B cell (primary cell): ENCODE data around the gene PROM1. TPM values are rescaled to one million over a fixed set of nuclear protein-coding genes. Genes with fewer than 3 reads are reported as not detected.

Experiments
- ATAC-seq: fragments of 200-7000 bp; cut with Tn5 transposase; one replicate; pipeline ENCODE4 v1.10.0; 2021; ENCODE audit warnings: low read depth, mild to moderate bottlenecking, moderate number of reproducible peaks, moderate library complexity
- CTCF ChIA-PET: fragments of 350-600 bp; sonication (Branson Sonifier 250); formaldehyde crosslinking; loops from one replicate; lab custom pipeline; 2021; ENCODE audit warnings: antibody characterized with exemption, inconsistent platforms; lab: Charles Lee
- POLR2A ChIA-PET: fragments of 350-600 bp; sonication (Branson Sonifier 250); formaldehyde crosslinking; loops from one replicate; lab custom pipeline; 2021; ENCODE audit warnings: antibody characterized with exemption; lab: Charles Lee
- DNase-seq: peaks from one replicate; pipeline ENCODE4 v3.0.0; 2013
- H2AFZ ChIP-seq: 2 replicates; pipeline ENCODE4 v1.6.1; 2012; ENCODE audit warnings: mild to moderate bottlenecking, low read depth, low read length; ENCODE audit not compliant: insufficient read depth, poor library complexity, severe bottlenecking
- H3K27ac ChIP-seq, 2 donors: 1 replicate in 1 of 2; 2 replicates in 1 of 2; pipeline ENCODE4 v1.5.1; 2012 to 2013; ENCODE audit warnings: low read length in 2 of 2, mild to moderate bottlenecking in 2 of 2, moderate library complexity in 1 of 2
- H3K27me3 ChIP-seq, 4 experiments: fragments of 200-600 bp in 1 of 4; sonication (generic) in 1 of 4; replicated peaks in 1 of 4; 1 replicate in 2 of 4; 2 replicates in 2 of 4; pipeline versions ENCODE4 v1.6.1 to v1.7.0; 2013 to 2016; ENCODE audit warnings: low read length in 3 of 4, mild to moderate bottlenecking in 2 of 4, mixed read lengths in 1 of 4, moderate library complexity in 1 of 4; ENCODE audit not compliant: insufficient read depth in 4 of 4, control insufficient read depth in 3 of 4; ENCODE audit errors: control extremely low read depth in 1 of 4
- H3K36me3 ChIP-seq, 2 experiments: replicated peaks in 1 of 2; 1 replicate in 1 of 2; 2 replicates in 1 of 2; pipeline versions ENCODE4 v1.6.1 to v1.7.1; 2013; ENCODE audit warnings: low read length in 1 of 2; ENCODE audit not compliant: insufficient read depth in 2 of 2, control insufficient read depth in 1 of 2; ENCODE audit errors: control extremely low read depth in 1 of 2, extremely low read depth in 1 of 2
- H3K4me1 ChIP-seq, 2 donors: fragments of 200-600 bp in 1 of 2; sonication (generic) in 1 of 2; 1 replicate in 1 of 2; 2 replicates in 1 of 2; pipeline versions ENCODE4 v1.5.1 to v1.6.1; 2013 to 2017; ENCODE audit warnings: low read length in 2 of 2; ENCODE audit not compliant: control insufficient read depth in 2 of 2, insufficient read depth in 2 of 2
- H3K4me2 ChIP-seq: replicated peaks from 2 replicates; pipeline ENCODE3; 2012; ENCODE audit warnings: mild to moderate bottlenecking, low read depth, low read length; ENCODE audit not compliant: poor library complexity, severe bottlenecking
- H3K4me3 ChIP-seq, 5 experiments: fragments of 200-600 bp in 1 of 5; sonication (generic) in 1 of 5; 1 replicate in 3 of 5; 2 replicates in 2 of 5; pipeline versions ENCODE4 v1.5.1 to v1.7.0; 2011 to 2016; ENCODE audit warnings: low read length in 4 of 5, mild to moderate bottlenecking in 4 of 5, low read depth in 2 of 5, control low read depth in 1 of 5, moderate library complexity in 1 of 5; ENCODE audit not compliant: insufficient read depth in 1 of 5; ENCODE audit errors: control extremely low read depth in 1 of 5, extremely low read depth in 1 of 5
- H3K79me2 ChIP-seq: fragments of 200-600 bp; sonication (generic); one replicate; pipeline ENCODE4 v1.6.0; 2016; ENCODE audit warnings: low read length; ENCODE audit not compliant: control insufficient read depth, insufficient read depth
- H3K9ac ChIP-seq: fragments of 200-600 bp; sonication (generic); 2 replicates; pipeline ENCODE4 v1.6.1; 2017; ENCODE audit warnings: mild to moderate bottlenecking, low read length, moderate library complexity
- H3K9me3 ChIP-seq, 3 donors: one replicate each; pipeline versions ENCODE4 v1.6.1 to v1.7.1; 2013; ENCODE audit warnings: low read length in 2 of 3; ENCODE audit not compliant: control insufficient read depth in 2 of 3, insufficient read depth in 1 of 3; ENCODE audit errors: control extremely low read depth in 1 of 3
- H4K20me1 ChIP-seq: 2 replicates; pipeline ENCODE4 v1.6.0; 2012; ENCODE audit warnings: mild to moderate bottlenecking, low read length; ENCODE audit not compliant: insufficient read depth, control insufficient read depth, poor library complexity, severe bottlenecking
- H3K27ac Mint-ChIP-seq: one replicate; pipeline ENCODE4 v1.8.0; 2021; ENCODE audit warnings: mixed read lengths
- H3K27me3 Mint-ChIP-seq: one replicate; pipeline ENCODE4 v1.8.0; 2021; ENCODE audit warnings: mixed read lengths
- H3K4me1 Mint-ChIP-seq: one replicate; pipeline ENCODE4 v1.8.0; 2021; ENCODE audit warnings: mixed read lengths
- H3K4me3 Mint-ChIP-seq: one replicate; pipeline ENCODE4 v1.8.0; 2021; ENCODE audit warnings: mixed read lengths
- H3K9me3 Mint-ChIP-seq: one replicate; pipeline ENCODE4 v1.8.0; 2022; ENCODE audit warnings: mixed read lengths; ENCODE audit not compliant: insufficient read depth
- CTCF ChIP-seq: fragments of 200-600 bp; IDR thresholded peaks from one replicate; pipeline ENCODE4 v1.8.0; 2022; ENCODE audit warnings: antibody characterized with exemption, mild to moderate bottlenecking
- EZH2 ChIP-seq: IDR thresholded peaks from 2 replicates; pipeline ENCODE4 v1.6.1; 2012; ENCODE audit warnings: borderline replicate concordance, low read depth, mild to moderate bottlenecking, moderate library complexity, low read length; ENCODE audit not compliant: insufficient read depth, poor library complexity, severe bottlenecking
- WGBS: methylation state at CpG from one replicate; pipeline ENCODE4 v1.1.5; 2013; ENCODE audit warnings: missing lambda C conversion rate; ENCODE audit not compliant: insufficient coverage; 5-methylcytosine and 5-hydroxymethylcytosine counted together
- intact Hi-C: fragments of 100-400 bp; cut with micrococcal nuclease; formaldehyde crosslinking; loops from one replicate; pipeline ENCODE4 v1.10.0; 2022
- polyA plus RNA-seq: library from polyadenylated mRNA; depleted of rRNA; stranded (reverse); fragments of >200 nt; gene quantifications from 2 replicates; pipeline ENCODE4 v1.2.3, GENCODE V29; 2012
- total RNA-seq, 2 donors: library from RNA; stranded (reverse); fragments of 120-200 nt in 1 of 2; gene quantifications; 1 replicate in 1 of 2; 2 replicates in 1 of 2; pipeline versions ENCODE4 v1.2.3 to v1.2.4, GENCODE V29; 2013 to 2022

The PROM1 gene
- total and polyA plus RNA-seq, 2 donors (not counting 1 experiment from before 2014, with no cell fraction given), result 0.04 TPM; not detected in 1

DNA sequence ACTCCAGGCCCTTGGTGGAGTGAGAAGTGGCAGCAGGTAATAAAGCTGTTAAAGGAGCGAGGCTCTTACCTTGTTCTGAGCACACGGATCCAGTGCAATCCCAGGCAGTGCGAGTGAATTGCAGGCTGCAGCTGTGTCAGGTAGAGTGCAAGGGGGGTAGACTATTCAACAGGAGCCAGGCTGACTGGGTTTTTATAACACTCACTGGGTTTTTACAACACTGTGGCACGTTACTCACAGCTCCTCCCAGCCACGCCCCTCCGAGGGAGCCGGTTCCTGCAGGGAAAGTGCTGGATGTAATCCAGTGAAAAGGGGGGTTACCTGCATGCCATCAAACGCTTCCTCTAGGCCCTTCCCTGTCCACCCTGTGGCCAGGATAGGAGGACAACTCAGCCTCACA is 145.6 kb downstream of the PROM1 start:
- H3K4me1 ChIP-seq, result no peaks in the 10 kb centered on the region
- H3K79me2 ChIP-seq, result no peaks in the 10 kb centered on the region
- ATAC-seq (no peak), DNase-seq (no peak)
- no peak overlapping the region for H3K4me2 ChIP-seq
- no peak overlapping the region for H3K9ac ChIP-seq
- H3K27ac Mint-ChIP-seq, result no peak overlapping the region
- intact Hi-C loops, result no loop called here
- H3K9me3 Mint-ChIP-seq, result no peaks in the 10 kb centered on the region
- no peaks in the 10 kb centered on the region for H4K20me1 ChIP-seq
- H3K4me3 ChIP-seq, result no peak overlapping the region
- H3K27me3 ChIP-seq, result peaks cover 0 to 2% (median 0%) of the 10 kb centered on the region in 4 experiments
- H3K4me1 Mint-ChIP-seq, result peaks cover 2% of the 10 kb centered on the region
- CTCF ChIA-PET, result interaction anchor here (1.0 kb wide), 1 partner anchor 208 kb away, joined by 3 read pairs; no protein-coding TSS in a partner anchor
- no peak overlapping the region for H3K27ac ChIP-seq
- H2AFZ ChIP-seq, result no peak overlapping the region
- peaks cover 10% of the 10 kb centered on the region for H3K27me3 Mint-ChIP-seq
- no peaks in the 10 kb centered on the region for H3K36me3 ChIP-seq
- WGBS, result 95% methylated on average over 4 of the region's 8 CpGs
- H3K4me3 Mint-ChIP-seq, result no peak overlapping the region
- no peaks in the 10 kb centered on the region for H3K9me3 ChIP-seq
- TF ChIP-seq CTCF, result no peak
- POLR2A ChIA-PET, result no interaction called here

DNA sequence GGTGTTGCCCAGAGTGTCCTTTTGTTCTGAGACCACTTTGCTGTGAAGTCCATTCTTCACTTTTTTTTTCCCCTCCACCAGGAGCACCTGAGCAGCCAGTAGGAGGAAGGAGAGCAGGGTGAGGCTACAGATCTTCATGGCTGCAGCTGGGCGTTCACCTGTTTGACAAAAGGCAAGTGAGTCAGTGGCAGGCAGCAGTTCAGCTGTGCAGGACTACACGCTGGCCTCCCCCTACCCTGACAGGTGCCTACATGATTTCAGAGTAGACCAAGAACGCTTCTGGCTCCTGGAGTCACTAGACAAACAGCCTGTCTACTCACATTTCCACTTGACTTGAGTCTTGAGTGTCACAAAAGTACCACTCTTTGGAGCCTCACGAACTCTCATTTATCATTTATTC is 147.3 kb downstream of the PROM1 start:
- Mint-ChIP-seq H3K27me3 (peaks cover 10% of the 10 kb centered on the region), H3K4me1 (peaks cover 12% of the 10 kb centered on the region), H3K9me3 (no peaks in the 10 kb centered on the region), H3K4me3 (no peak overlapping the region), H3K27ac (no peak overlapping the region)
- Histone ChIP-seq H3K27ac (no peak overlapping the region), H3K27me3 (peaks cover 0 to 2% (median 0%) of the 10 kb centered on the region in 4 experiments), H4K20me1 (no peaks in the 10 kb centered on the region), H3K4me2 (no peak overlapping the region), H2AFZ (no peak overlapping the region), H3K36me3 (no peaks in the 10 kb centered on the region), H3K4me1 (no peaks in the 10 kb centered on the region), H3K9me3 (no peaks in the 10 kb centered on the region), H3K9ac (no peak overlapping the region), H3K4me3 (no peak overlapping the region), H3K79me2 (no peaks in the 10 kb centered on the region)
- ChIA-PET POLR2A (interaction anchor here (1.0 kb wide), 1 partner anchor 137 kb away, joined by 3 read pairs; no protein-coding TSS in a partner anchor), CTCF (no interaction called here)
- DNase-seq, result no peak
- 74% methylated on average over 4 of the region's 4 CpGs for WGBS
- intact Hi-C loops, result no loop called here
- no peak for ATAC-seq
- TF ChIP-seq EZH2 (no peak), CTCF (no peak)
